HCT116 (cell line): ENCODE data around the gene RNU2-63P. TPM values are rescaled to one million over a fixed set of nuclear protein-coding genes. Genes with fewer than 3 reads are reported as not detected.

Source experiments
- ATAC-seq: fragments of 200-7000 bp; cut with Tn5 transposase; 2 replicates; pipeline ENCODE4 v1.9.1; 2020; ENCODE audit warnings: mild to moderate bottlenecking, moderate library complexity
- BruUV-seq: library from RNA; stranded (reverse); fragments of 400-500 nt; replicated peaks from 2 replicates; lab custom pipeline; 2021; lab: Mats Ljungman, UMichigan
- CTCF ChIA-PET: fragments of 300-600 bp; sonication (Branson Sonifier 250); formaldehyde crosslinking; loops from one replicate; lab custom pipeline; 2021; ENCODE audit warnings: antibody characterized with exemption; lab: Charles Lee
- POLR2A ChIA-PET: fragments of 300-600, 350-600 bp; sonication (Branson Sonifier 250); formaldehyde crosslinking; loops from one replicate; lab custom pipeline; 2021; ENCODE audit warnings: antibody characterized with exemption; lab: Charles Lee
- RAD21 ChIA-PET, 2 experiments: fragments of 300-600 bp; sonication (Branson Sonifier 250); formaldehyde crosslinking; loops; one replicate each; lab custom pipeline; 2023; ENCODE audit warnings: low total read pairs in 2 of 2; ENCODE audit not compliant: uncharacterized antibody in 2 of 2, unreplicated experiment in 2 of 2, low non-redundant PET in 1 of 2; lab: Charles Lee
- DNase-seq: peaks from one replicate; pipeline ENCODE4 v3.0.0-alpha.2; 2010; ENCODE audit warnings: low read depth, low spot score
- H2AFZ ChIP-seq: fragments of 200-600 bp; shearing (Covaris generic), sonication (generic); 2 replicates; pipeline ENCODE4 v1.6.1; 2017; ENCODE audit warnings: low read depth, mixed run types, mixed read lengths, antibody characterized with exemption, low read length; ENCODE audit not compliant: poor library complexity, severe bottlenecking
- H3K27ac ChIP-seq: 2 replicates; pipeline ENCODE4 v1.5.1; 2012; ENCODE audit warnings: low read depth, low read length
- H3K27me3 ChIP-seq: fragments of 200-600 bp; sonication (generic); 2 replicates; pipeline ENCODE4 v1.6.1; 2016; ENCODE audit warnings: mixed run types, low read length, mixed read lengths; ENCODE audit not compliant: insufficient read depth
- H3K36me3 ChIP-seq, 2 experiments: fragments of 200-500 bp in 1 of 2; fragments of 200-600 bp in 1 of 2; sonication (Bioruptor generic) in 1 of 2; sonication (generic) in 1 of 2; 2 replicates each; pipeline versions ENCODE4 v1.5.1 to v1.6.1; 2014 to 2016; ENCODE audit warnings: low read length in 2 of 2, inconsistent platforms in 1 of 2, mixed read lengths in 1 of 2, mixed run types in 1 of 2; ENCODE audit not compliant: insufficient read depth in 2 of 2, control insufficient read depth in 1 of 2
- H3K4me1 ChIP-seq, 2 experiments: fragments of 200-600 bp in 1 of 2; sonication (generic) in 1 of 2; 2 replicates each; pipeline versions ENCODE4 v1.5.1 to v1.6.1; 2012 to 2017; ENCODE audit warnings: low read length in 2 of 2, inconsistent platforms in 1 of 2, mild to moderate bottlenecking in 1 of 2, mixed read lengths in 1 of 2, mixed run types in 1 of 2, moderate library complexity in 1 of 2; ENCODE audit not compliant: insufficient read depth in 2 of 2, control insufficient read depth in 1 of 2
- H3K4me2 ChIP-seq: fragments of 200-600 bp; sonication (generic); 2 replicates; pipeline ENCODE4 v1.6.1; 2017; ENCODE audit warnings: mixed run types, low read length, mixed read lengths
- H3K4me3 ChIP-seq, 2 experiments: fragments of 200-600 bp in 1 of 2; sonication (generic) in 1 of 2; replicated peaks in 1 of 2; 2 replicates each; pipeline ENCODE4 v1.5.1; 2011 to 2016; ENCODE audit warnings: low read length in 2 of 2, control low read depth in 1 of 2, low read depth in 1 of 2, mild to moderate bottlenecking in 1 of 2, mixed read lengths in 1 of 2, mixed run types in 1 of 2
- H3K79me2 ChIP-seq: fragments of 200-600 bp; sonication (generic); 2 replicates; pipeline ENCODE4 v1.6.1; 2017; ENCODE audit warnings: mild to moderate bottlenecking, mixed run types, low read length, moderate library complexity, mixed read lengths; ENCODE audit not compliant: insufficient read depth
- H3K9ac ChIP-seq: fragments of 200-600 bp; sonication (generic); 2 replicates; pipeline ENCODE4 v1.6.1; 2016; ENCODE audit warnings: low read length, mixed read lengths
- H3K9me2 ChIP-seq: fragments of 200-600 bp; sonication (generic), shearing (Covaris generic); 2 replicates; pipeline ENCODE4 v1.6.1; 2017; ENCODE audit warnings: mixed run types, mild to moderate bottlenecking, moderate library complexity; ENCODE audit not compliant: insufficient read depth
- H3K9me3 ChIP-seq, 2 experiments: fragments of 200-500 bp in 1 of 2; fragments of 200-600 bp in 1 of 2; sonication (Bioruptor generic) in 1 of 2; sonication (generic) in 1 of 2; 2 replicates each; pipeline ENCODE4 v1.6.1; 2014 to 2017; ENCODE audit warnings: low read length in 2 of 2, mixed read lengths in 2 of 2, inconsistent platforms in 1 of 2, low read depth in 1 of 2, mild to moderate bottlenecking in 1 of 2, mixed run types in 1 of 2, moderate library complexity in 1 of 2; ENCODE audit not compliant: control insufficient read depth in 1 of 2, insufficient read depth in 1 of 2
- H4K20me1 ChIP-seq: fragments of 200-600 bp; sonication (generic), shearing (Covaris generic); 2 replicates; pipeline ENCODE4 v1.6.1; 2017; ENCODE audit warnings: mixed run types, mild to moderate bottlenecking, moderate library complexity; ENCODE audit not compliant: insufficient read depth
- CTCF ChIP-seq, 3 experiments: fragments of 200-600 bp in 1 of 3; sonication (generic) in 1 of 3; IDR thresholded peaks in 2 of 3; conservative IDR thresholded peaks in 1 of 3; 2 replicates each; pipeline ENCODE4 v1.5.1; 2012 to 2017; ENCODE audit warnings: low read depth in 2 of 3, low read length in 2 of 3, antibody characterized with exemption in 1 of 3, borderline replicate concordance in 1 of 3, control low read depth in 1 of 3, mild to moderate bottlenecking in 1 of 3, mixed read lengths in 1 of 3, mixed run types in 1 of 3, moderate library complexity in 1 of 3; ENCODE audit not compliant: insufficient read depth in 1 of 3
- POLR2AphosphoS5 ChIP-seq: IDR thresholded peaks from 2 replicates; pipeline ENCODE4 v1.6.1; 2011; ENCODE audit warnings: mild to moderate bottlenecking, low read depth, low read length, moderate library complexity
- REST ChIP-seq: IDR thresholded peaks from 2 replicates; pipeline ENCODE4 v1.6.1; 2012; ENCODE audit warnings: low read depth
- SIN3A ChIP-seq: IDR thresholded peaks from 2 replicates; pipeline ENCODE4 v1.6.1; 2012; ENCODE audit warnings: low read depth
- SP1 ChIP-seq: IDR thresholded peaks from 2 replicates; pipeline ENCODE4 v1.6.1; 2012; ENCODE audit warnings: low read depth
- YY1 ChIP-seq: IDR thresholded peaks from 2 replicates; pipeline ENCODE4 v1.6.1; 2011; ENCODE audit warnings: low read length, low read depth, moderate library complexity, mild to moderate bottlenecking; ENCODE audit not compliant: insufficient replicate concordance; ENCODE audit errors: extremely low read depth
- intact Hi-C: fragments of 100-400 bp; cut with micrococcal nuclease; formaldehyde crosslinking; loops from 2 replicates; pipeline ENCODE4 v1.10.0; 2022
- total RNA-seq: library from RNA; stranded (reverse); gene quantifications from one replicate; pipeline ENCODE4 v1.2.1, GENCODE V29; 2021; ENCODE audit not compliant: unreplicated experiment
- TF ChIP-seq, protein P1 (sequence below): IDR thresholded peaks from 2 replicates; pipeline ENCODE4 v1.6.1; 2012

Gene RNU2-63P
- total RNA-seq, 1 experiment from 2014 or later = 7.4 TPM

DNA sequence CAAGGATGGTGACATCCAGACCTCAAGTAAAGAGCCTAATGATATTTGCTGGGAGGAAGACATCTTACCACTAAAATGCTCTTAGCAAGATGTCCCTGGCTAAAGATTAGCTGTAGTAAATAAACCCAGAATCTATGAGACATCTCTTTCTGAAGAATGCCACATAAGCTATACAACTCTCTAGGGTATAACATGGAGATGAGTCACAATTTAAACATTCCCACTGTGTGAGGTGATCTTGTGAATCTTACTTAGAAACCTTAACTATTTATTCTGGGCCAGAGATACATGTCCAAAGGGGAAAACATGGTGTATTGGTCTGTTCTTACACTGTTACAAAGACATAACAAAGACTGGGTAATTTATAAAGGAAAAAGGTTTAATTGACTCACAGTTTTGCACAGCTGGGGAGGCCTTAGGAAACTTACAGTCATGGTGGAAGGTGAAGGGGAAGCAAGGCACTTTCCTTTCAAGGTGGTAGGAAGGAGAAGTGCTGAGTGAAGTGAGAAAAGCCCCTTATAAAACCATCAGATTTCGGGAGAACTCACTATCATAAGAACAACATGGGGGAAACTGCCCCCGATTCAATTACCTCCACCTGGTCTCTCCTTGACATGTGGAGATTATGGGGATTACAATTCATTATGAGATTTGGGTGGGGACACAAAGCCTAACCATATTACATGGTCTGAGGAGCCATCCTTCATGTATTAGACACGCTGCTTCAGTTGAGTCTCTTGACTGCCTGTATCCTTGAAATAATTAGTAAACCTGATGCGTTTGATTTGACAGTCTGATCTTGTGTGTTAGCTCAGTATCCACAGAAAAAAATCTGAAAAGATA, 22.1 kb upstream of the RNU2-63P start:
- no peaks in the 10 kb centered on the region for H3K27me3 ChIP-seq
- ChIA-PET POLR2A (interaction anchor here (0.7 to 1.3 kb wide), 2 partner anchors 11 to 22 kb away, joined by 3 to 4 read pairs; partner anchors contain the start of gene RNU2-63P), CTCF (interaction anchor here (1.8 kb wide), 1 partner anchor 22 kb away, joined by 4 read pairs; no protein-coding TSS in a partner anchor)
- no peak overlapping the region for H3K4me3 ChIP-seq
- DNase-seq = no peak
- H3K4me2 ChIP-seq = peak overlapping the region; percentile 17; the same call in 1 of the 2 replicates
- no TSS peak for BruUV-seq
- TF ChIP-seq, protein P1, sequence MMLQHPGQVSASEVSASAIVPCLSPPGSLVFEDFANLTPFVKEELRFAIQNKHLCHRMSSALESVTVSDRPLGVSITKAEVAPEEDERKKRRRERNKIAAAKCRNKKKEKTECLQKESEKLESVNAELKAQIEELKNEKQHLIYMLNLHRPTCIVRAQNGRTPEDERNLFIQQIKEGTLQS = no peak
- TF ChIP-seq CTCF (IDR thresholded peaks at IDR 0.05 in 2 of 3, conservative IDR thresholded peaks at IDR 0.05 in 1 of 3; ENCODE audit: borderline replicate concordance in 1 of 3, insufficient read depth in 1 of 3, low read depth in 2 of 3, low read length in 2 of 3) (peak in 1 of 3 experiments; percentile 24; a peak in 1 of 6 replicates), POLR2AphosphoS5 (no peak), REST (no peak), SP1 (no peak), SIN3A (no peak), YY1 (no peak)
- TF ChIP-seq, all 23 proteins: peak for 1
- Histone ChIP-seq H3K27ac (no peak overlapping the region), H3K9me3 (no peaks in the 10 kb centered on the region), H3K9ac (no peak overlapping the region), H3K4me1 (peaks cover 4 to 21% of the 10 kb centered on the region in 2 experiments), H3K79me2 (no peaks in the 10 kb centered on the region), H3K9me2 (no peaks in the 10 kb centered on the region), H3K36me3 (no peaks in the 10 kb centered on the region), H2AFZ (no peak overlapping the region), H4K20me1 (no peaks in the 10 kb centered on the region)
- RAD21 ChIA-PET = no interaction called here
- peak; percentile 44; the same call in 1 of the 2 replicates for ATAC-seq
- intact Hi-C loops = no loop called here
